ENCODE measurements around the gene IRX3. TPM values are rescaled to one million over a fixed set of nuclear protein-coding genes. Genes with fewer than 3 reads are reported as not detected.
A peak's percentile ranks its signal among the peaks of the same experiment; 100 is the strongest.

Gene IRX3
- total RNA-seq, 2 donors from 2014 or later: 5.0 to 21.6 TPM

- TF ChIP-seq, protein P1, sequence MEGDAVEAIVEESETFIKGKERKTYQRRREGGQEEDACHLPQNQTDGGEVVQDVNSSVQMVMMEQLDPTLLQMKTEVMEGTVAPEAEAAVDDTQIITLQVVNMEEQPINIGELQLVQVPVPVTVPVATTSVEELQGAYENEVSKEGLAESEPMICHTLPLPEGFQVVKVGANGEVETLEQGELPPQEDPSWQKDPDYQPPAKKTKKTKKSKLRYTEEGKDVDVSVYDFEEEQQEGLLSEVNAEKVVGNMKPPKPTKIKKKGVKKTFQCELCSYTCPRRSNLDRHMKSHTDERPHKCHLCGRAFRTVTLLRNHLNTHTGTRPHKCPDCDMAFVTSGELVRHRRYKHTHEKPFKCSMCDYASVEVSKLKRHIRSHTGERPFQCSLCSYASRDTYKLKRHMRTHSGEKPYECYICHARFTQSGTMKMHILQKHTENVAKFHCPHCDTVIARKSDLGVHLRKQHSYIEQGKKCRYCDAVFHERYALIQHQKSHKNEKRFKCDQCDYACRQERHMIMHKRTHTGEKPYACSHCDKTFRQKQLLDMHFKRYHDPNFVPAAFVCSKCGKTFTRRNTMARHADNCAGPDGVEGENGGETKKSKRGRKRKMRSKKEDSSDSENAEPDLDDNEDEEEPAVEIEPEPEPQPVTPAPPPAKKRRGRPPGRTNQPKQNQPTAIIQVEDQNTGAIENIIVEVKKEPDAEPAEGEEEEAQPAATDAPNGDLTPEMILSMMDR (IDR thresholded peaks at IDR 0.05): no peak
- H3K36me3 ChIP-seq: no peaks in the 10 kb centered on the region
- H3K9me3 ChIP-seq: no peaks in the 10 kb centered on the region
- H3K27ac ChIP-seq: no peak overlapping the region
- no peaks in the 10 kb centered on the region for H3K27me3 ChIP-seq
- DNase-seq (ENCODE audit: low spot score): no peak
- no peaks in the 10 kb centered on the region for H3K4me1 ChIP-seq
- H3K4me3 ChIP-seq: no peak overlapping the region
Measured at GRCh38 chr16:54268766-54269165, 17.8 kb downstream of the IRX3 start.

DNA sequence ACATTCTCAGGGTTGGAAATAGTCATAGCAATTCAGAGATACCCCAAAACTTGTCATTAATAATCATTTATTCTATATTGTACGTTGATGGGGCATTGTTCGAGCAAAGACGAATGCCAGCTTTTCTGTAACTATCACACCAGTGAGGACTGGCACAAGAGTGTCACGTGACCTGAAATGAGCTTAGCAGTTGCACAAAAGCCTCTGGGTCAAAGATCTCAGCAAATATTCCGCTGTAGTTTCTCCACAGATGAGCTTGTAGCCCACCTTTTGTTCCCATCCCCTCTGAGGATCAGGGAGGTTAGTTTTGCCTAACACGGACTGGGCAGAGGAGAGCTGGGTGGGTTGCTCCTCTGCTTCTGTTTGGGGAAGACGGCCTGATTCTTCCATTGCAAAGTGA is 18.2 kb downstream of the IRX3 start:
- DNase-seq (ENCODE audit: low spot score): no peak
- H3K4me1 ChIP-seq: no peaks in the 10 kb centered on the region
- H3K27me3 ChIP-seq: no peaks in the 10 kb centered on the region
- no peaks in the 10 kb centered on the region for H3K9me3 ChIP-seq
- TF ChIP-seq, protein P1 (IDR thresholded peaks at IDR 0.05): no peak
- H3K4me3 ChIP-seq: no peak overlapping the region
- H3K36me3 ChIP-seq: no peaks in the 10 kb centered on the region
- no peak overlapping the region for H3K27ac ChIP-seq

- Histone ChIP-seq H3K4me1 (no peaks in the 10 kb centered on the region), H3K27ac (no peak overlapping the region), H3K27me3 (no peaks in the 10 kb centered on the region), H3K36me3 (no peaks in the 10 kb centered on the region), H3K4me3 (no peak overlapping the region), H3K9me3 (peaks cover 0 to under 1% of the 10 kb centered on the region in 2 donors)
- DNase-seq (ENCODE audit: low spot score): peak; percentile 57
- TF ChIP-seq, protein P1 (IDR thresholded peaks at IDR 0.05): no peak
Measured at GRCh38 chr16:54266363-54266955, 20.1 kb downstream of the IRX3 start.

- Histone ChIP-seq H3K4me3 (no peak overlapping the region), H3K9me3 (peaks cover 0 to 9% of the 10 kb centered on the region in 2 donors), H3K27me3 (no peaks in the 10 kb centered on the region), H3K4me1 (no peaks in the 10 kb centered on the region), H3K36me3 (no peaks in the 10 kb centered on the region), H3K27ac (peak overlapping the region in 1 of 2 donors; percentile 8)
- no peak for DNase-seq (ENCODE audit: low spot score)
- TF ChIP-seq, protein P1 (IDR thresholded peaks at IDR 0.05): no peak
Measured at GRCh38 chr16:54265575-54266107, 20.9 kb downstream of the IRX3 start.

DNA sequence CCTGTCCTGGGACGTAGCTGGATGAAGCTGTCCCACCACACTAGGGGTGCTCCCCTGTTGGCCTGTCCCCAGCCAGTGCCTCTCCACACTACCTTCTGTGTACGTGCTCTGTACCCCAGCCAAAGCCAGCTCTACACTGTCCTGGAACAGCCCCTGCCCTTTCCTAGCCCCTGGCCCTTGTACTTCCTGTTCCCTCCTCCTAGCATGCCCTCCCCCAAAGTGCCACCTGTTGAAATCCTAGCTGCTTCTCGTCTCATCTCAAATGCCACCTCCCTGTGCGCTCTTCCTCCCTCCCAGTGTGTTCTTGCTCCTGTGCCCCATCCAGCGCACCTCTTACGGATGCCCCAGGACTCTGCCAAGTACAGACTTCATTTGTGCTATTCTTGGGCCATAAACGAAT is 33.5 kb downstream of the IRX3 start:
- no peaks in the 10 kb centered on the region for H3K4me1 ChIP-seq
- H3K27ac ChIP-seq: no peak overlapping the region
- no peak overlapping the region for H3K4me3 ChIP-seq
- no peaks in the 10 kb centered on the region for H3K27me3 ChIP-seq
- H3K36me3 ChIP-seq: no peaks in the 10 kb centered on the region
- H3K9me3 ChIP-seq: no peaks in the 10 kb centered on the region
- no peak for DNase-seq (ENCODE audit: low spot score)
- TF ChIP-seq, protein P1 (IDR thresholded peaks at IDR 0.05): no peak

Measured in right atrium auricular region (tissue), 2 donors.